ENCODE data around the gene NXF1. TPM values are rescaled to one million over a fixed set of nuclear protein-coding genes. Genes with fewer than 3 reads are reported as not detected.

Gene NXF1
- total and polyA plus RNA-seq, 4 donors, result 17.3 to 38.3 (median 32.7) TPM

DNA sequence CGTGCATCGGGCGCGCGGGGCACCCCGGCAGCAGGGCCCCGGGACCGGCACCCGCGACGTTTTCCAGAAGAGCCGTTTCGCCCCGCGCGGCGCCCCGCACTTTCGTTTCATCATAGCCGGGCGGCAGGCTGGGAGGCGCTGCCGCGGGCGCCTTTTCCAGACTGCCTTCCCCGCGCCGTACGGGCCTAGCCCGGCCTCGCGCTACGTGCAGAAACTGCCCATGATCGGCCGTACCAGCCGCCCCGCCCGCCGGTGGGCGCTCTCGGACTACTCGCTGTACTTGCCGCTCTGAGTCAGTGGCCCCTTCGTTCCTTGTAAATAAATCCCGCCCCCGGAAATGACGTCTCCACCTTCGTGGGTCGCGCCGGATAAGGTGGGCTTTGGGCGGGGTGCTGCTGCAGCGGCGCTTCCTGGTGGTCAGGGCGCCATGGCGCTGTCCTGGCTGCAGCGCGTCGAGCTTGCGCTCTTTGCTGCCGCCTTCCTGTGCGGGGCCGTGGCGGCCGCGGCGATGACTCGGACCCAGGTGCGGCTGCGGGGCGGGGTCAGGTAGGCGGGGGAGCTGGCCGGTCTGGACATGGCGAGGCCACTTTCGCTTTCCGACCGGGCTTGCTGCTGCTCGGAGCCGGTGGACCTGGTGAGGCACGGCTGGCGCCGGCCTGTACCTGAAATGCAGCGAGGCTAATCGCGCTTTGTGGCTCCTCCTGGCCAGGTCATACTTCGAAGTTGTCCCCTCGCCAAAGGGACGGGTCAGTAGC, 18.1 kb downstream of the NXF1 start, which contains the start of gene TMEM179B:
Gene TMEM179B (plus strand): TSS at position 398 of the 755 bp plus-strand sequence. CDS start 30 bp downstream, at position 428.
- H3K4me1 ChIP-seq (ENCODE audit: control insufficient read depth in 4 of 4, insufficient read depth in 4 of 4, low read length in 3 of 4), result peaks cover 2 to 46% (median 37%) of the 10 kb centered on the region in 4 donors
- peak; percentile 98 for DNase-seq (ENCODE audit: low spot score)
- H3K9ac ChIP-seq (ENCODE audit: low read depth in 1 of 2, low read length in 2 of 2), result peak within 1 kb of the TSS; percentile 69 to 77
- WGBS, result under 1% methylated on average over 88 of the region's 88 CpGs
- TF ChIP-seq RAD21 (IDR thresholded peaks at IDR 0.05), result peak; percentile 36 to 62
- peak; percentile 87 to 96 for TF ChIP-seq GABPA (IDR thresholded peaks at IDR 0.05 in 1 of 2, conservative IDR thresholded peaks at IDR 0.05 in 1 of 2)
- TF ChIP-seq SP1 (IDR thresholded peaks at IDR 0.05), result peak; percentile 68
- TF ChIP-seq EGR1 (IDR thresholded peaks at IDR 0.05; ENCODE audit: low read depth in 2 of 2), result no peak
- TF ChIP-seq YY1 (IDR thresholded peaks at IDR 0.05), result peak; percentile 93
- TF ChIP-seq HNF4A (conservative IDR thresholded peaks at IDR 0.05), result peak in 1 of 2 donors; percentile 8
- TF ChIP-seq ATF3 (IDR thresholded peaks at IDR 0.05), result no peak
- peak; percentile 42 for TF ChIP-seq FOXA1 (IDR thresholded peaks at IDR 0.05)
- TF ChIP-seq, protein P1, sequence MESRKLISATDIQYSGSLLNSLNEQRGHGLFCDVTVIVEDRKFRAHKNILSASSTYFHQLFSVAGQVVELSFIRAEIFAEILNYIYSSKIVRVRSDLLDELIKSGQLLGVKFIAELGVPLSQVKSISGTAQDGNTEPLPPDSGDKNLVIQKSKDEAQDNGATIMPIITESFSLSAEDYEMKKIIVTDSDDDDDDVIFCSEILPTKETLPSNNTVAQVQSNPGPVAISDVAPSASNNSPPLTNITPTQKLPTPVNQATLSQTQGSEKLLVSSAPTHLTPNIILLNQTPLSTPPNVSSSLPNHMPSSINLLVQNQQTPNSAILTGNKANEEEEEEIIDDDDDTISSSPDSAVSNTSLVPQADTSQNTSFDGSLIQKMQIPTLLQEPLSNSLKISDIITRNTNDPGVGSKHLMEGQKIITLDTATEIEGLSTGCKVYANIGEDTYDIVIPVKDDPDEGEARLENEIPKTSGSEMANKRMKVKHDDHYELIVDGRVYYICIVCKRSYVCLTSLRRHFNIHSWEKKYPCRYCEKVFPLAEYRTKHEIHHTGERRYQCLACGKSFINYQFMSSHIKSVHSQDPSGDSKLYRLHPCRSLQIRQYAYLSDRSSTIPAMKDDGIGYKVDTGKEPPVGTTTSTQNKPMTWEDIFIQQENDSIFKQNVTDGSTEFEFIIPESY (IDR thresholded peaks at IDR 0.05), result no peak
- TF ChIP-seq MAX (IDR thresholded peaks at IDR 0.05), result peak; percentile 59
- TF ChIP-seq JUND (IDR thresholded peaks at IDR 0.05), result no peak
- peak in 1 of 2 donors; percentile 14 for TF ChIP-seq RXRA (IDR thresholded peaks at IDR 0.05)
- peak; percentile 56 for TF ChIP-seq FOXA2 (IDR thresholded peaks at IDR 0.05)
- no peak for TF ChIP-seq HNF4G (IDR thresholded peaks at IDR 0.05)
- TF ChIP-seq, protein P2, sequence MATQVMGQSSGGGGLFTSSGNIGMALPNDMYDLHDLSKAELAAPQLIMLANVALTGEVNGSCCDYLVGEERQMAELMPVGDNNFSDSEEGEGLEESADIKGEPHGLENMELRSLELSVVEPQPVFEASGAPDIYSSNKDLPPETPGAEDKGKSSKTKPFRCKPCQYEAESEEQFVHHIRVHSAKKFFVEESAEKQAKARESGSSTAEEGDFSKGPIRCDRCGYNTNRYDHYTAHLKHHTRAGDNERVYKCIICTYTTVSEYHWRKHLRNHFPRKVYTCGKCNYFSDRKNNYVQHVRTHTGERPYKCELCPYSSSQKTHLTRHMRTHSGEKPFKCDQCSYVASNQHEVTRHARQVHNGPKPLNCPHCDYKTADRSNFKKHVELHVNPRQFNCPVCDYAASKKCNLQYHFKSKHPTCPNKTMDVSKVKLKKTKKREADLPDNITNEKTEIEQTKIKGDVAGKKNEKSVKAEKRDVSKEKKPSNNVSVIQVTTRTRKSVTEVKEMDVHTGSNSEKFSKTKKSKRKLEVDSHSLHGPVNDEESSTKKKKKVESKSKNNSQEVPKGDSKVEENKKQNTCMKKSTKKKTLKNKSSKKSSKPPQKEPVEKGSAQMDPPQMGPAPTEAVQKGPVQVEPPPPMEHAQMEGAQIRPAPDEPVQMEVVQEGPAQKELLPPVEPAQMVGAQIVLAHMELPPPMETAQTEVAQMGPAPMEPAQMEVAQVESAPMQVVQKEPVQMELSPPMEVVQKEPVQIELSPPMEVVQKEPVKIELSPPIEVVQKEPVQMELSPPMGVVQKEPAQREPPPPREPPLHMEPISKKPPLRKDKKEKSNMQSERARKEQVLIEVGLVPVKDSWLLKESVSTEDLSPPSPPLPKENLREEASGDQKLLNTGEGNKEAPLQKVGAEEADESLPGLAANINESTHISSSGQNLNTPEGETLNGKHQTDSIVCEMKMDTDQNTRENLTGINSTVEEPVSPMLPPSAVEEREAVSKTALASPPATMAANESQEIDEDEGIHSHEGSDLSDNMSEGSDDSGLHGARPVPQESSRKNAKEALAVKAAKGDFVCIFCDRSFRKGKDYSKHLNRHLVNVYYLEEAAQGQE (IDR thresholded peaks at IDR 0.05), result peak; percentile 82
- no peak for TF ChIP-seq NR2F2 (IDR thresholded peaks at IDR 0.05)
- TF ChIP-seq CTCF (IDR thresholded peaks at IDR 0.05; ENCODE audit: low read depth, low read length, missing input control), result peak; percentile 32
- TF ChIP-seq TAF1 (conservative IDR thresholded peaks at IDR 0.05), result peak; percentile 55
- H3K27me3 ChIP-seq (ENCODE audit: control insufficient read depth in 4 of 4, insufficient read depth in 4 of 4, low read length in 3 of 4), result no peaks in the 10 kb centered on the region
- H3K27ac ChIP-seq (ENCODE audit: low read depth in 1 of 2, low read length in 2 of 2), result peak within 1 kb of the TSS; percentile 80 to 91
- H3K9me3 ChIP-seq (ENCODE audit: control insufficient read depth in 4 of 4, low read length in 3 of 4), result no peaks in the 10 kb centered on the region
- H3K4me3 ChIP-seq (ENCODE audit: low read depth in 1 of 3, low read length in 3 of 3), result peak within 1 kb of the TSS; percentile 85 to 92 (median 89)
- H3K36me3 ChIP-seq (ENCODE audit: control insufficient read depth in 4 of 4, insufficient read depth in 3 of 4, low read depth in 1 of 4, low read length in 3 of 4), result peaks cover 0 to 14% (median 6%) of the 10 kb centered on the region in 4 donors

Measured in liver (tissue), 9 donors.